Stimulated activated CD4-positive, alpha-beta T cell treated with anti-CD3 and anti-CD28 coated beads, TNF-alpha, amount 100 ng/mL, for 1 hour (primary cell): ENCODE results near the gene PTP4A2.
A peak's percentile ranks its signal among the peaks of the same experiment; 100 is the strongest.

ENCODE experiments used
- DNase-seq, 3 donors: peaks; one replicate each; pipeline ENCODE4 v3.0.0-alpha.2; 2020; ENCODE audit warnings: low read depth in 3 of 3, low spot score in 1 of 3

PTP4A2 gene

DNA sequence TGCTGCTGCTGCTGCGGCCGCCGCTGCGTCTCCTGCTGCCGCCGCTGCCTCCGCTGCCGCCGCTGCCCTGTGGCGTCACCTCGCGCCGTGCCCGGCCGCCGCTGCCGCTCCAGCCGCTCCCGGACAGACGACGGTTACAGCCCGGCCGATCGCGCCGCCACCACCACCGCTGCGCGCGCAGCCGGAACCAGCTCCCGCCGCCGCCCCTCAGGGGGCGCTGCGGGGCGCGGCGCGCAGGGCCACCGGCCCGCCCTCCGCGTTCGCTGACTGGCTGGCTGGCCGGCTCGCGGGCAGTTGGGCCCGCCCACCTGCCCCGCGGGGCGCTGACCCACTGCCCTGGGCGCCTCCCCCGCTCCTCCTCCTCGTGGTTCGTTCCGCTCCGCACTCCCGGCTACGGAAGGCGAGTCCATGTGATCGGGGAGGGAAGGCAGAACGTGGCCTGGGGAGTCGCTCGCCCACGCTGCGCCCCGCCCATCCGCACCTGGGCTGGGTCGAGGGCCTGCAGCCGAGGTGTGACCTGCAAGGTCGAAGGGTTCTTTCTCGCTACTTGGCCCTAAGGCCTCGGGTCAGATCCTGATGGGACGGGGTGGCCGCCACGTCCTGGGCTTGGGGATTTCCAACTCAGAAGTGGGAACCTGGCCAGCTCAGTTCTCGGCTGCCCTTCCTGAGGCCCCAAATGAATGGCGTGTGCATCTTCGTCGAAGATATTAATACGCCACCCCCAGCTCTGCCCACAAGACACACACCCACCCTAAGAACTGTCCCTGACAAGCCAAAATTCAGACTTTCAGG, at the start of gene PTP4A2:
Gene PTP4A2 (minus strand): TSS at position 185 of the 792 bp plus-strand sequence. CDS start 19,303 bp downstream, outside the sequence.
- DNase-seq: peak; percentile 42 to 77 (median 66)

DNA sequence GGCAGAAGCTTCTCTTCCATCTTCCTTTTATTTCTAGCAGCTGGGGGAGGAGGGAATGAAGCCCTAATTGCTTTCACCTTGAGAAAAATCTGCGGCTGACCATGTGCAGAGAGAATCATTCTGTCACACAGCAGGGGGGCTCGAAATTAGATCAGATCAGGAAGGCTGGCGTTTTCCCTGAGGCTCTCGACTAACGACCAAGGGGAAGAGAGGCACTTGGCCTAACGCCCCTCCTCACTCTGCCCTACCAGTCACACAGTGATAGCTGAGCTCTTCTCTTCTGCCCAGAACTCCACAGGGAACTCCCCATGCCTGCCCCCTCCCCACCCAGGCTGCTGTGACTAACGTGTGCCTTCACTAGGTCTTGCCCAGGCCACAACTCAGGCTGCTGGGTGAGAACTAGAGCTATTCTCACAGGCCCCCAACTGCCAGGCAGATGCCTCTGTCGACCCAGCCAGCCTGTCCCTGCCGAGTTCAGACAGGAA, 49.0 kb upstream of the PTP4A2 start:
- DNase-seq: no peak

DNA sequence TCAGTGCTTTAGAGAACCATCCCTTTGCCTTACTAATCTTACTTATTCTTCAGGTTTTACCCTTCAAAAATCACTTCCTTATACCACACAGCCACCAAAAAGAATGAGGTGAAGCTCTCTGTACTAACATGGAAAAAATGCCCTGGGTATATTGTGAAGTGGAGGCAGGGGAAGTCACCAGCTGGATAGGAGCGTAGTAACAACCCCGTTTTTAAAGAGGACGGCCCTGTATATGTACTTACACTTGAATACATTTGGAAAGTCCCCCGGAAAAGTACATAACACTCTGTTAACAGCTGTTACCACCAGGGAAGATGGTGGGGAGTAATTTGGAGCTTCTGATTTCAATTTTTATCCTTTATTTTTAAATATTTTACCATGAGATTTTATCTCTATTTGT, 47.3 kb upstream of the PTP4A2 start:
- DNase-seq: no peak

DNA sequence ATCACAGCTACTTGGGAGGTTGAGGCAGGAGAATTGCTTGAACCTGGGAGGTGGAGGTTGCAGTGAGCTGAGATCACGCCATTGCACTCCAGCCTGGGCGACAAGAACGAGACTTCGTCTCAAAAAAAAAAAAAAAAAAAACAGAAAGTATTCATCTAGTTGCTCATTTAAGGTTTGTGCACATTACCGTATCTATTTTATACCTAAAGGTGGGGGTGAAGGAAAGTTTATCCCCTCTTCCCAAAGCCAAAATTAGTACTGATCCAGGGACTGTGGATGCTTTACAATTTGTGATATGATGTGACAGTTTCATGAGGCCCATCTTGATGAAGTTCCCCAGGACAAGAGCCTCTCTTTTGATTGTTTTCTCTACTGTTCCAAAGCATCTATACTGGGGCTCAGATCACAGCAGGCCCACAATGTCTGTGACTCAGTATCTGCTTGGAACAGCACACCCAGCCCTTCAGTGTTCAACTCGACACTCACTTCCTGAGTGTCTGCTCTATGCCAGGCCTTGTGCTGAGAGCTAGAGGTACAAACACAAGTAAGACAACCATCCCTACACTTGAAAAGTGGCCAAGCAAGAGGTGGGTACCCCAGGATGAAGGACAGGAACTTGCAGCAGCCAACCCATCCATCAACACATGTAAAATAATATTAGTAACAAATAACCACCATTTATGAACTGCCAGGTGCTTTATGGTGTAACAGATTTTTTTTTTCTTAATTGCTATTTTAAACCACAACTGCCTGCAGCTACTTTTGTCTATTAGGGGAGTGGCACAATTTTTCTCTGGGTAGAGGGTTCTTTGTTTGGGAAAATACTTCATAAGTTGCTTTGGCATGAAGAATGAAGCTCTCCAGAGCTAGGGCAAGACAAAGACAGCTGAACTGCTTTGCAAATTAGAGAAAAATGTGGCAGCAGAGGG, 46.5 kb upstream of the PTP4A2 start:
- DNase-seq: peak in 1 of 3 donors; percentile 31

DNA sequence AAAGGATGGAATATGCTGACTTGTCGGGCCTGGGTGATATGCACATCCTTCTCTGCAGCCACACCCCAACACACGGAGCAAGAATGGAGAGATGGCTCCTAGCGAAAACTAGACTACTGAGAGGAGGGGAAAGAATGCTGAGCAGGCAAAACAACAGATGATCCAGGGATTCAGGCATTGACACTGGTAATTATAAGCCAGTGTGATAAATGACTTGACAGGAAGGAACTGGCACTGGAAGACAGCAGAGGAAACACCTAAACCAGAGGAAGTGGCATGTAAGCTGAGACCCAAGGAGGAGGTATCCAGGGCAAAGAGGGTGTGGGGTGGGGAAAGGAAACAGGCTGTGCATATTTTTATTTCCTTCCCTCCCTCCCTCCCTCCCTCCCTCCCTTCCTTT, 43.8 kb upstream of the PTP4A2 start:
- no peak for DNase-seq

DNA sequence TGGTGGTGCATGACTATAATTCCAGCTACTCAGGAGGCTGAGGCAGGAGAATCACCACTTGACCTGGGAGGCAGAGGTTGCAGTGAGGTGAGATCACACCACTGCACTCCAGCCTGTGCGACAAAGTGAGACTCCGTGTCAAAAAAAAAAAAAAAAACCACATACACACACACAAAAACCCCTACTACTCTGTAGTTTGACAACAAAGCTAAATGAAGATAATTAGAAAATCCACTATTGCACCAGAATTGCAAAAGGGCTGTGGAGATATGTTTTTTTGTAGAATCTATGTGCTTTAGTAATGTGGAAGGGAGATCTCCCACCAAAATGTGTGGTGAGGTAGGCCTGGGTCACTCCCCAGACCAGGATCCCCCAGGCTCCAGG, 43.3 kb upstream of the PTP4A2 start:
- no peak for DNase-seq

DNA sequence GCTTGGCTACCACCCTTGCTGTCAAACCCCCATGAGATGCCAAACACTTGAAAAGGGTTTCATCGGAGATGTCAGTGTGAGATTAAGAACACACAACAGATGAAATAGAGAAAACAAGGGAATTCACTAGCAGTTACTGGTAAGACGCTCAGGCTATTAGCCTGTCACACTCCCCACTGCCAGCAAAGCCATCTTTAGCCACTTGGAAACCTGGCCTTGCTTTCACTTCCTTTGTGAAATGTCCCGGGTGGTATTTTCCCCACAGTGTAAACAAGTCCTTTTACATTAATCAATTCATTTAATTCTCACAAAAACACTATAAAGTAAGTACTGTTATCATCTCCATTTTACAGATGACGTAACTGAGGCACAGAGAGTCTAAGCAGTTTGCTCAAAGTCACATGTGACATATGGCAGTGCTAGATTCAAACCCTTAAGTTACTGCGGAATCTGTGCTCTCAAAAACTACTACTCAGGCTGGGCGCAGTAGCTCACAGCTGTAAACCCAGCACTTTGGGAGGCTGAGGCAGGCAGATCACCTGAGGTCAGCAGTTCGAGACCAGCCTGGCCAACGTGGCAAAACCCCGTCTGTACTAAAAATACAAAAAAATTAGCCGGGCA, 42.8 kb upstream of the PTP4A2 start:
- no peak for DNase-seq

DNA sequence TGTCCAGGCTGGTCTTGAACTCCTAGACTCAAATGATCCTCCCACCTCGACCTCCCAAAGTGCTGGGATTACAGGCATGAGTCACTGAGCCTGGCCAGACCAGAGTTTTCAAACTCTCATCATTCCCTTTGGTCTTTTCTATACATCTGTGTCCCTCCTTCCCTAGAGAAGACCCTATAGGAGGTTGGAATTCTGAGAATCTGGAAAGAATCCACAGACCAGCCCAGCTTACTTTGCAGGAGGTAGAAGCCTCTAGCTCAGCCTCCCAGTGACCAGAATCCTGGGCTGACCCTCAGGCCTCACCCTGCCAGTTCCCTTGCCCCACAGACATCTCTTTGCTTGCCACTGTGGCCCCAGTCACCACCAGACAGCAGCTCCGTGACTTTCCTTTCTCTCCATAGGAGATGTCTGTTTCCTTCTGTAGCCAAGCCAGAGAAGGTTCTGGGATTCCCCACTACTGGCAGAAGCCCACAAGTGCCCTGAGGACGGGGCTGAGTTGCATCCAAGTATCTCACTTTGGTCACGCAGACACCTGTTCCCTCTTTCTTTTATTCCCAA, 40.8 kb upstream of the PTP4A2 start:
- DNase-seq: no peak

DNA sequence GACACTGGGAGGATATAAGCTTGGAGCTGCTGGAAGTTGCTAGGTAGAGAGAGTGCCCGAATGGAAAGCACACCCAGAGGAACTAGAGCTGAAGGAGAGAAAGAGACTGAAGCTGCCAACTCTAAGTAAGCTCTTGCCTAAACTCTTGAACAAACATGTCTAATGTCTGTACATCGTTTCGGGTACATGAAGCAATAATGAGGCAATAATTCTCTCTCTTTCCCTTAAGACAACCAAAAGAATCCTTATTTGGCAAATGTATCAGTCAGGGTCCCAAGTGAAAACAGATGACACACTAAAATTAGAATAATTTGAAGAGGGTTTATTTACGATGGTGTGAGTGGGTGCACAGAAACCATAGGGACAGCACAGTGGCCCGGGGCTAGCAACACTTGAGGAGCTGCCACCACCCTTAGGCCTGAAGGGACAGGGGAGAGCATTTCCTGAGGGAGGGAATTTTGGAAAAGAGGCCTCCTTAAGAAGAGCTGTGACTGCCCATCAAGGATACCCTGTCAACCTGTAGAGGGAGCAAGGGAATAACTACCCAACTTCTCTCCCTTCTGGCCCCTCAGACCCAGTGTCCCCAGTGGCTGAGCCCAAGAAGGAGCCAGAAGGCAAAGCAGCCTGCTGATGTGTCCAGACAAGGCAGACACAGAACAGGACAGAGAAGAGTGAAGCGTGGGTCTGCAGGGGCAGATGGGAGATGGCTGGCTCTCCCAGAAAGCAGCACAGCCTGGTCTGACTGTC, 39.4 kb upstream of the PTP4A2 start:
- no peak for DNase-seq

DNA sequence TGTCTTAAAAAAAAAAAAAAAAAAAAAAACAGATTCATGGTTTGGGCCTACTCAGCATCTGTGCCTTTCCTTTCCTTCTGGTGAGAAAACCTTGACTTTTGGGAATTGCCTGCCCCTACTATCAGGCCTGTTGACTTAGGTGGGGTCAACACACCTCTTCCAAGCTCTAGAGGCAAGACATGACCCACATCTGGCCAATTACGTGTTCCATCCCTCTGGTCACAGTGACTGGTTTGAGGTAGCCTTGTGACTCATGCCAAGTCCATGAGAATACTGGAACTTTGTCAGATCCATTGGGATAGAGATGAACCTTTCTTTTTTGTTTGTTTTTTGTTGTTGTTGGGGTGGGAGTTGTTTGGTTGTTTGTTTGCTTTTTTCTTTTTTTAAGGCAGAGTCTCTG, 38.2 kb upstream of the PTP4A2 start:
- no peak for DNase-seq

DNA sequence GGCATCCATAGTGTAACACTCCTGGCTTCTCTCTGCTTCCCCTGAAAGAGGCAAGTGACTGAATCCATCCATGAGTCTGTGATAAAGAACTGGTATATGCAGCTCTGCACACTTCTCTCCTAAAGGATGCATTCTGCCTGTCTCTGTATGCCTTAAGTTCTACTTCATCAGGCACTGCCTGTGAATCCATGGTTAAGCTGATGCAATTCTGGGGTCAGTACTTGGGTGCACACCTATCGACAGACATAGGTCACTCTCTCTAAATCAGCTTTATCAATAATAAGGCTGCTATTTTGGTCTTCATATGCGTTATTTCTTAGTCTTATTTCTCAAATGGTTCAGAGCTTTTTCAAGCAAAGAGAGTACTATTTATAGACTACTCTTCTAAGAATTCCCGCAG, 32.7 kb upstream of the PTP4A2 start:
- no peak for DNase-seq

DNA sequence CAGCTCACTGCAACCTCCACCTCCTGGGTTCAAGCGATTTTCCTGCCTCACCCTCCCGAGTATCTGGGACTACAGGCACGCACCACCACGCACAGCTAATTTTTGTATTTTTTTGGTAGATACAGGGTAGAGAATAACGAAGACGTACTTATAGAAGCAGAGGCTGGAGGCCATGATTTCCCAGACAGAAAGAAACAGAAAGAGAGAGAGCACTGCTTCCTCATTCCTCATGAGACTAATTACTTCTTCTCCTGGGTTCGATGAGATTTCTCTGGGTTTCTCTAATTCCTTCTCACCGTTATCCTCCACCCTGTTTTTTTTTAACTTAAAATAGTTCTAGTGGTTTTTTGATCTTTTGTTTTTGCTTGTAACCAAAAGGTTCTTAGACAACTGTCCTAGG, 23.4 kb upstream of the PTP4A2 start:
- no peak for DNase-seq

DNA sequence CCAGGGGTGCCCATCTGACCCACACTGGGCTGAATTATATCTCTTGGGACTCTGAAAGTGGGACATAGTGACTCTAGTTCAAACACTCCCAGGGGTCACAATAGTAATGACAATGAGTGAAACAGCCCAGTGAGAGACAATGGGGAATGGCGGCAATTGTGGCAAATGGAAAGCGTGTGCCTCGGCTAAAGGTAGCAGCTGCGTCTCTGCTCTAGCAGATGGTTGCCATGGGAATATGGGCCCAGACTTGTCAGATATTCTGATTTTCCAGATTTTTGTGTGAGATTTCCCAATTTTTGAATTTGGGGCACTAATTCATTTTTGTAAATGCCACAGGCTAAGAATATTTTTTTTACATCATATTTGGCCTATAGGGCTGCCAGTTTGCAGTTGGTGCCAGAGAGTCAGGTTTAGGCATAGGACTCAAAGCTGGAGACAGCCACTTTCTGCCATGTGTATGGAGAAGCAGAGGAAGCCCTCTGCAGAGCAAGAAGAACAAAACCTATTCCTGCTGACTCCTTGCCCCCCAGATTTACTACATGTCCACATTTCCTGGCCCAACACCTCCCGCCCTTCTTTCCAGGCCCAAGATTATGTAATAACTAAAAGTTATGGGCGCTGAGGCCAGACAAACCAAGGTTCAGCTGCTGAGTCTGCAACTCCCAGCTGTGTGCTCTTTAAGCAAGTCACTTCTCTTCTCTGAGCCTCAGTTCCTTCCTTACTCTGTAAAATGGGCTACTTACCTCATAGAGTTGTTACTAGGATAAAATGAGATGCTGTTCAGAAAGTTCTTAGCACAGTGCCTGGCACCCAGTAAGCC, 21.6 kb upstream of the PTP4A2 start:
- no peak for DNase-seq

DNA sequence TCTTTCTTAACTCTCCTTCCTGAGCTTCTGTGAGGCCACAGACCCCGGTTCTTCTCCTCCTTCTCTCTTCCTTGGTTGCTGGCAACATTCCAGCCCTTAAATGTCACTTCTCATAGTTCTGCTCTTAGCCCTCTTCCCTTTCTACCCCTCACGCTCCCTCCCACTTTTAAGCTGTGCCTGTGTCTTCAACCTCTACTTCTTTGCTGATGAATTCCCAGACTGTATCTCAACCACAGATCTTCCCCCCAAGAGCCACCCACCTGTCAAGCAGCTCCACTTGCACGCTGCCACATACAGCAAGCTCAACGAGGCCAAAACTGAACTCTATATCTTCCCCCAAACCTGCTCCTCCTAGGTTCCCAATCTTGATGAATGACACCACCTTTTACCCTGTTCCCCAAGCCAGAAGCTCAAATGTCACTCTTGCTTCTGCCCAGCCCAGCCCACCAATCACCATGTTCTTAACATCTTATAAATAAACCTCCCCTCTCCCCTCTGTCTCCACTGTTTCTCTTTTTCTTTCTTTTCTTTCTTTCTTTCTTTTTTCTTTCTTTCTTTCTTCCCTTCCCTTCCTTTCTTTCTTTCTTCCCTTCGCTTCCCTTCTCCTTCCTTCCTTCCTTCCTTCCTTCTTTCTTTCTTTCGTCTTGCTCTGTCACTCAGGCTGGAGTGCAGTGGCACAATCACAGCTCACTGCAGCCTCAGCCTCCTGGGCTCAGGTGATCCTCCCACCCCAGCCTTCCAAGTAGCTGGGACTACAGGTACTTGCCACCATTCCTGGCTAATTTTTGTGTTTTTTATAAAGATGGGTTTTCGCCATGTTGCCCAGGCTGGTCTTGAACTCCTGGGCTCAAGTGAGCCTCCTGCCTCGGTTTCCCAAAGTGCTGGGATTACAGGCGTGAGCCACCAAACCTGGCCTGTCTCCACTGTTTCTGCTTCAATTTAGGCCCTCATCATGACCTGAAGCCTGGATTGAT, 19.8 kb upstream of the PTP4A2 start:
- no peak for DNase-seq

DNA sequence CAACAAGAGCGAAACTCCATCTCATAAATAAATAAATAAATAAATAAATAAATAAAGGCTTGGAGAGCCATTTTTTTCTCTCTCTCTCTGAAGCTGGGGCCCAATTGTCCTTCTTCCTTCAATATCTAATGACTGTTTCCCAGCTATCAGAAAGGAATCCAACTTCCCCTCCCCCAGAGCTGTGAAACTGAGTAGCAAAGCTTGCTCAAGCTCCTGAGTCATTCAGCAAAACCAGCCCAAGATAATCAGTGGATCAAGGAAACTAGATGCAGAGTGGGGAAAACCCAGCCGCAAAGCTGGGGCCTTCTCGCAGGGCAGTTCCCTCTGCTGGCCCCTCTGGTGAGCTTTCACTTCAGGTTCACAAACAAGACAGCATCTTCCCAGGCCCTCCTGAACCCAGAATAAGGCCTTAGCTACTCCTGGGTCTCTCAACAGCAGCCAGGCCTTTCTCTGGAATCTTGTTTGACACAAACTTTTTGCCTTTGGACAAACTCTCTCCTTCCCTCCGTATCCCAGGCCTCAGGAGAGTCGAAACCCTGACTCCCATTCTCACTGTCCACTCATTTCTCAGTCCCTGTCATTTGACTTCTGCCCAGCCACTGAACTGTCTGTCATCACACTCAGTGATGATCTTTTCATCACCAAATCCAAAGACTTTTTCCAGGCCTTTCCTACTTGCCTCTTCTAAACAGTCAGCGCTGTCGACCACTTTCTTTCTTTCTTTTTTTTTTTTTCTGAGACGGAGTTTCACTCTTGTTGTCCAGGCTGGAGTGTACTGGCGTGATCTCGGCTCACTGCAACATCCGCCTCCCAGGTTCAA, 18.0 kb upstream of the PTP4A2 start:
- peak; percentile 54 to 66 (median 54) for DNase-seq

DNA sequence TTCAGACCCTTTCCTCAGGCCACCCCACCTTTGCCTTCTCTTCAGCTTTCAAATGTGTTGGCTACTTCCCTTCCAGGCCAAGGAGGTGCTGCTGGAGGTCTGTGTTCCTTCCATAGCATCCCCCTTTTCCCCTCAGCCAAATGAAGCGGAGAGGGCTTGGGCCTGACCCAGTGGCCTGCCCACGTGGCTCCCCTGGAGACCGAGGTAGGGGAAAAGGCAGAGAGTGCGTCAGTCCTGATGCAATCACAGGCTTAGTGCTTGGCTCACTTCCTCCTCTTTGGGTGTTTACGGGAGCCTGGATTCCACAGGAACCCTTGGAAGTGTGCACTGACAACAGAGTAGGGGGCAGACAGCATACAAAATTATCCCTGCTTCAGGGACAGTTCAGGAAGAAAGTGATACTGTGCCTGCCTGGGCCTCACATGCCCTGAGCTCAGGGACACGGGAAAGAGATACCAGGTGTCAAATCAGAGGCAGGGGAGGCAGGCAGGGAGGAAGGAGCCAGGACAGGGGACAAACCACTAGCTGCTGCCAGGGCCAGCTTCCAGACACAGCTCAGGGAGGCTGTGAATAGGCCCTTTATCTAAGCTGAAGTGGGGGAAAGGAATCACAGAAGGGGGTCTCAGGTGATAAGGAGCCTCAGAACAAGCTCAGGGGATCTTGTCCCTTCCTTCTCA, 16.6 kb upstream of the PTP4A2 start:
- DNase-seq: no peak

DNA sequence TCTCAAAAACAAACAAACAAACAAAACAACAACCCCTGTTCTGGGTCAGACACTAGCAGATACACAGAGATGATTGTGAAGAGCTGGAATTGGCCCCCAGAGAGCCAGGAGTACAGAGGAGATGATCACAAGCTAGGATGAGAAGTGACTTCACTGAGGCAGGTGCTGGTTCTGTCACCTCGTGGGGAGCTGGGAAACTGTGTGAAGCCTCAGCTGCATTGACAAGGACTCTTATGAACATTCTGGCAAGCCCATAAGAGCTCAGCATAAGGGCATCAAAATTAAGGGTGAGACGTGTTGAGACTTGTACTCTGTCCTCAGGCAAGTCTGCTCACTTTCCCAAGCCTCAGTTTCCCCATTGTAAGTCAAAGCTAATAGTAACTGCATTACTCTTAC, 14.7 kb upstream of the PTP4A2 start:
- no peak for DNase-seq
